Astrocyte (in vitro differentiated cells and primary cell): ENCODE data around the gene SLC35B2.

Experiments
- CTCF ChIP-seq: IDR thresholded peaks from 2 replicates; pipeline ENCODE4 v1.5.1; 2011; ENCODE audit warnings: low read depth, mild to moderate bottlenecking, inconsistent platforms, low read length, moderate library complexity; ENCODE audit not compliant: insufficient read depth
- EZH2 ChIP-seq: IDR thresholded peaks from 2 replicates; pipeline ENCODE4 v1.6.1; 2012; ENCODE audit warnings: mild to moderate bottlenecking, low read length, inconsistent platforms; ENCODE audit not compliant: insufficient read depth

GRCh38 chr6:44260451-44261297 lies 3.3 kb upstream of the SLC35B2 start:
- TF ChIP-seq CTCF = no peak
- TF ChIP-seq EZH2 = no peak
